ENCODE results near the gene SLC26A1.

DNA sequence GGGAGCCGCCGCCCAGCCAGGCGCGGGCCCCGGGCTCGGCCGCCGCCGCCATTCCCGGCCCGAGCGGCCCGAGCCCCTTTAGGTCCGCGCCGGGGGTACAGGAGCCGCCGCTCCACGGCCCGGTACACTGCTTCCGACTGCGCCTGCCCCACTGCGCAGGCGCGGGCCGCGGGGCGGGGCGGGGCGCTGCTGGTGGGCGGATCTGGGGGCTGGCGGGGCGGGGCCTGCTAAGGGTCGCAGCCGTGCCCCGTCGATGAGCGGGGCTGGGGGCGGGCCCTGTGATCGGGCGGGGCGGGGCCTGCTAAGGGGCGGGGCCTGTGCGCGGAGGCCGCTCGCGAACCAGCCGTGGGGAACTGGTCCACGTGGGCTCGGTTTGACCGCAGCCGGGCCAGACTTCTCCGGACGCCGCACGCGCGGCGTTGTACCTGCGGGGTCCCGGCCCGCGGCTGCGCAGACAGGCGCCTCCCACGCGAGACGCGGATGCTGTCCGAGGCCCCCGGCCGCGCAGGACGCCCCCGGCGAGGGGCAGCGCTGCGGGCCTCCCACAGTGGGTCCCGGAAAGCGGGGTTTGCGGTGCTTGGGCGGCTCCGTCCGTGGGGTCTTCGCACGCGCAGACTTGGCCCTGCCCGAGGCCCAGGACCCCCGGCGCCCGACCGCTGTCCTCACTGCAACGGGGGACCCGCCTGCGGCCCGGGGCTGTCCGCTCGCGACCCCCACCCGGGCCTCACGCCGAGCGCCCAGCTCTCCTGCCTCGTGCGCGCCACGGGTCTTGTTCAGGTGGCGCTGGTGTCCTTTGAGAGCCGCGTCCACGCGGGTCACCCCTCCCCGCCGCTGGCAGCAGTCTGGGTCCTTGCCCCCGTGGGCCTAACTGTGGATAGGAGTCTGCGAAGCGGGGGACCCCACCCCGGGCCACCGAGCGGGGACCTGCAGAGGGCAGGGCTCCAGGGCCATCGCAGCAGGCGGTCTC, 19.5 kb downstream of the SLC26A1 start, which contains the start of gene DGKQ:
- TF ChIP-seq, protein P1, sequence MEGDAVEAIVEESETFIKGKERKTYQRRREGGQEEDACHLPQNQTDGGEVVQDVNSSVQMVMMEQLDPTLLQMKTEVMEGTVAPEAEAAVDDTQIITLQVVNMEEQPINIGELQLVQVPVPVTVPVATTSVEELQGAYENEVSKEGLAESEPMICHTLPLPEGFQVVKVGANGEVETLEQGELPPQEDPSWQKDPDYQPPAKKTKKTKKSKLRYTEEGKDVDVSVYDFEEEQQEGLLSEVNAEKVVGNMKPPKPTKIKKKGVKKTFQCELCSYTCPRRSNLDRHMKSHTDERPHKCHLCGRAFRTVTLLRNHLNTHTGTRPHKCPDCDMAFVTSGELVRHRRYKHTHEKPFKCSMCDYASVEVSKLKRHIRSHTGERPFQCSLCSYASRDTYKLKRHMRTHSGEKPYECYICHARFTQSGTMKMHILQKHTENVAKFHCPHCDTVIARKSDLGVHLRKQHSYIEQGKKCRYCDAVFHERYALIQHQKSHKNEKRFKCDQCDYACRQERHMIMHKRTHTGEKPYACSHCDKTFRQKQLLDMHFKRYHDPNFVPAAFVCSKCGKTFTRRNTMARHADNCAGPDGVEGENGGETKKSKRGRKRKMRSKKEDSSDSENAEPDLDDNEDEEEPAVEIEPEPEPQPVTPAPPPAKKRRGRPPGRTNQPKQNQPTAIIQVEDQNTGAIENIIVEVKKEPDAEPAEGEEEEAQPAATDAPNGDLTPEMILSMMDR (IDR thresholded peaks at IDR 0.05; ENCODE audit: low read length): no peak
- no peak for TF ChIP-seq EZH2 (optimal IDR thresholded peaks at IDR 0.05; ENCODE audit: low read depth, low read length)

Measured in MM.1S (cell line).